H9 (cell line): ENCODE data around the gene IFI27L1. TPM values are rescaled to one million over a fixed set of nuclear protein-coding genes. Genes with fewer than 3 reads are reported as not detected.
A peak's percentile ranks its signal among the peaks of the same experiment; 100 is the strongest.

Experiments used
- DNase-seq: peaks from one replicate; pipeline ENCODE4 v3.0.0-alpha.2; 2017
- H2AFZ ChIP-seq: one replicate; pipeline ENCODE4 v1.6.1; 2013; ENCODE audit warnings: mild to moderate bottlenecking, low read length, control low read depth, moderate library complexity
- H2AK5ac ChIP-seq: 2 replicates; pipeline ENCODE4 v1.6.1; 2013; ENCODE audit warnings: low read length, control low read depth, mixed read lengths; ENCODE audit not compliant: insufficient read length
- H2BK120ac ChIP-seq: one replicate; pipeline ENCODE4 v1.6.1; 2013; ENCODE audit warnings: low read depth, mild to moderate bottlenecking, low read length, control low read depth, inconsistent platforms; ENCODE audit not compliant: poor library complexity, severe bottlenecking
- H2BK12ac ChIP-seq: 2 replicates; pipeline ENCODE4 v1.6.1; 2013; ENCODE audit warnings: low read length, control low read depth, mixed read lengths, low read depth; ENCODE audit not compliant: insufficient read length
- H2BK15ac ChIP-seq: 2 replicates; pipeline ENCODE4 v1.6.1; 2013; ENCODE audit warnings: low read depth, low read length, control low read depth
- H2BK20ac ChIP-seq: one replicate; pipeline ENCODE4 v1.6.1; 2013; ENCODE audit warnings: low read depth, mild to moderate bottlenecking, low read length, control low read depth, inconsistent platforms; ENCODE audit not compliant: poor library complexity, severe bottlenecking
- H2BK5ac ChIP-seq: 2 replicates; pipeline ENCODE4 v1.6.1; 2013; ENCODE audit warnings: low read length, control low read depth, mixed read lengths; ENCODE audit not compliant: insufficient read length
- H3K14ac ChIP-seq: 2 replicates; pipeline ENCODE4 v1.6.1; 2013; ENCODE audit warnings: low read length, control low read depth; ENCODE audit not compliant: insufficient read depth
- H3K18ac ChIP-seq: 2 replicates; pipeline ENCODE4 v1.6.1; 2013; ENCODE audit warnings: low read depth, mild to moderate bottlenecking, mixed read lengths, low read length, control low read depth; ENCODE audit not compliant: insufficient read length
- H3K23ac ChIP-seq: 2 replicates; pipeline ENCODE4 v1.6.1; 2013; ENCODE audit warnings: low read length, control low read depth, mixed read lengths, low read depth; ENCODE audit not compliant: insufficient read length
- H3K23me2 ChIP-seq: 2 replicates; pipeline ENCODE4 v1.6.1; 2013; ENCODE audit warnings: low read depth, mild to moderate bottlenecking, mixed read lengths, low read length, control low read depth; ENCODE audit not compliant: insufficient read length, poor library complexity, severe bottlenecking
- H3K27ac ChIP-seq: 2 replicates; pipeline ENCODE4 v1.5.1; 2013; ENCODE audit warnings: low read length, control low read depth, mixed read lengths, low read depth; ENCODE audit not compliant: insufficient read length
- H3K27me3 ChIP-seq: 2 replicates; pipeline ENCODE4 v1.6.1; 2013; ENCODE audit warnings: low read length, control low read depth, inconsistent platforms; ENCODE audit not compliant: insufficient read depth
- H3K4ac ChIP-seq: 2 replicates; pipeline ENCODE4 v1.6.1; 2013; ENCODE audit warnings: low read depth, mild to moderate bottlenecking, control low read depth, inconsistent platforms, low read length, moderate library complexity
- H3K4me1 ChIP-seq: 2 replicates; pipeline ENCODE4 v1.6.1; 2013; ENCODE audit warnings: low read length, control low read depth, inconsistent platforms; ENCODE audit not compliant: insufficient read depth
- H3K4me2 ChIP-seq: 2 replicates; pipeline ENCODE4 v1.6.1; 2013; ENCODE audit warnings: low read length, control low read depth, mixed read lengths; ENCODE audit not compliant: insufficient read length, insufficient read depth
- H3K56ac ChIP-seq: 2 replicates; pipeline ENCODE4 v1.6.1; 2013; ENCODE audit warnings: low read depth, mild to moderate bottlenecking, mixed read lengths, low read length, control low read depth; ENCODE audit not compliant: insufficient read length
- H3K79me1 ChIP-seq: 2 replicates; pipeline ENCODE4 v1.6.1; 2013; ENCODE audit warnings: low read depth, mild to moderate bottlenecking, moderate library complexity, low read length, control low read depth, inconsistent platforms; ENCODE audit not compliant: insufficient read depth, poor library complexity, severe bottlenecking
- H3K79me2 ChIP-seq: 2 replicates; pipeline ENCODE4 v1.6.1; 2013; ENCODE audit warnings: low read length, control low read depth, inconsistent platforms; ENCODE audit not compliant: insufficient read depth
- H3K9ac ChIP-seq: 2 replicates; pipeline ENCODE4 v1.6.1; 2013; ENCODE audit warnings: low read length, control low read depth, mixed read lengths; ENCODE audit not compliant: insufficient read length; ENCODE audit errors: extremely low read depth
- H3K9me3 ChIP-seq: one replicate; pipeline ENCODE4 v1.6.1; 2013; ENCODE audit warnings: low read depth, low read length, inconsistent platforms; ENCODE audit not compliant: control insufficient read depth
- H3T11ph ChIP-seq: one replicate; pipeline ENCODE4 v1.6.1; 2013; ENCODE audit warnings: mild to moderate bottlenecking, low read length, control low read depth, inconsistent platforms
- H4K20me1 ChIP-seq: one replicate; pipeline ENCODE4 v1.6.1; 2013; ENCODE audit not compliant: control insufficient read depth, insufficient read length, insufficient read depth
- H4K5ac ChIP-seq: 2 replicates; pipeline ENCODE4 v1.6.1; 2013; ENCODE audit warnings: low read depth, mild to moderate bottlenecking, mixed read lengths, low read length, control low read depth; ENCODE audit not compliant: insufficient read length
- H4K8ac ChIP-seq: replicated peaks from 2 replicates; pipeline ENCODE4 v1.6.1; 2013; ENCODE audit warnings: low read length, control low read depth, mixed read lengths, low read depth; ENCODE audit not compliant: insufficient read length
- H4K91ac ChIP-seq: 2 replicates; pipeline ENCODE4 v1.6.1; 2013; ENCODE audit warnings: low read depth, mild to moderate bottlenecking, moderate library complexity, mixed read lengths, low read length, control low read depth; ENCODE audit not compliant: insufficient read length
- H3K27ac Mint-ChIP-seq, 3 experiments: 2 replicates in 2 of 3; 3 replicates in 1 of 3; pipeline ENCODE4 v1.8.0; 2020 to 2021; ENCODE audit warnings: mixed read lengths in 3 of 3, mild to moderate bottlenecking in 1 of 3, moderate library complexity in 1 of 3
- H3K27me3 Mint-ChIP-seq: 2 replicates; pipeline ENCODE4 v1.8.0; 2021; ENCODE audit warnings: low read depth, mild to moderate bottlenecking, moderate library complexity, mixed read lengths
- H3K36me3 Mint-ChIP-seq, 3 experiments: 2 replicates in 2 of 3; 3 replicates in 1 of 3; pipeline ENCODE4 v1.8.0; 2020 to 2021; ENCODE audit warnings: low read depth in 3 of 3, mixed read lengths in 3 of 3; ENCODE audit not compliant: insufficient read depth in 1 of 3
- H3K4me1 Mint-ChIP-seq, 2 experiments: 2 replicates each; pipeline ENCODE4 v1.8.0; 2020; ENCODE audit warnings: mixed read lengths in 2 of 2
- H3K4me3 Mint-ChIP-seq, 2 experiments: 2 replicates in 1 of 2; 3 replicates in 1 of 2; pipeline ENCODE4 v1.8.0; 2020 to 2021; ENCODE audit warnings: mild to moderate bottlenecking in 2 of 2, mixed read lengths in 2 of 2, moderate library complexity in 1 of 2
- H3K9me3 Mint-ChIP-seq, 2 experiments: 2 replicates in 1 of 2; 3 replicates in 1 of 2; pipeline ENCODE4 v1.8.0; 2020; ENCODE audit warnings: mild to moderate bottlenecking in 2 of 2, mixed read lengths in 2 of 2, moderate library complexity in 1 of 2
- CTCF ChIP-seq: fragments of 200-600 bp; sonication (generic); conservative IDR thresholded peaks from 3 replicates; pipeline ENCODE4 v1.8.0; 2021; ENCODE audit warnings: antibody characterized with exemption, mild to moderate bottlenecking
- WGBS: extraction: QIAGEN DNeasy Blood & Tissue Kit; methylation state at CpG from one replicate; pipeline ENCODE4 v1.1.7; 2013; ENCODE audit warnings: missing lambda C conversion rate, low lambda C conversion rate, mixed read lengths; ENCODE audit not compliant: insufficient read length; ENCODE audit errors: extremely low coverage; 5-methylcytosine and 5-hydroxymethylcytosine counted together
- total RNA-seq: library from RNA; stranded (reverse); gene quantifications from 2 replicates; pipeline ENCODE4 v1.2.1, GENCODE V29; 2021

IFI27L1 gene
- total RNA-seq, 1 experiment from 2014 or later = 27.4 TPM

GRCh38 chr14:94122438-94122837 is 41.3 kb downstream of the IFI27L1 start:
- Histone ChIP-seq H3T11ph (no peak overlapping the region), H3K27ac (no peak overlapping the region), H4K20me1 (no peaks in the 10 kb centered on the region), H2AFZ (no peak overlapping the region), H3K9me3 (no peaks in the 10 kb centered on the region), H2BK20ac (no peak overlapping the region), H3K4ac (no peak overlapping the region), H3K56ac (no peak overlapping the region), H3K23ac (no peak overlapping the region), H2AK5ac (no peak overlapping the region), H3K27me3 (no peaks in the 10 kb centered on the region), H2BK12ac (no peak overlapping the region), H2BK15ac (no peak overlapping the region), H3K79me2 (no peaks in the 10 kb centered on the region), H3K4me2 (no peak overlapping the region), H3K14ac (no peak overlapping the region), H3K79me1 (no peaks in the 10 kb centered on the region), H4K91ac (no peak overlapping the region), H4K5ac (no peak overlapping the region), H2BK120ac (no peak overlapping the region), H3K18ac (no peak overlapping the region), H2BK5ac (no peak overlapping the region), H3K9ac (no peak overlapping the region), H3K4me1 (no peaks in the 10 kb centered on the region), H4K8ac (no peak overlapping the region), H3K23me2 (no peaks in the 10 kb centered on the region)
- DNase-seq = peak; percentile 3
- TF ChIP-seq CTCF = no peak
- Mint-ChIP-seq H3K27me3 (peaks cover 33% of the 10 kb centered on the region), H3K4me3 (no peak overlapping the region), H3K4me1 (no peaks in the 10 kb centered on the region), H3K36me3 (no peaks in the 10 kb centered on the region), H3K9me3 (peaks cover 6 to 11% of the 10 kb centered on the region in 2 experiments; a peak in 2 of 5 replicates), H3K27ac (no peak overlapping the region)
- no CpG with 5 or more reads among the region's 3 CpGs for WGBS
